ENCODE results near the gene RGS14. TPM values are rescaled to one million over a fixed set of nuclear protein-coding genes. Genes with fewer than 3 reads are reported as not detected.

Gene RGS14
- total RNA-seq, 1 experiment from 2014 or later: 9.4 TPM

GRCh38 chr5:177351392-177352329 is 6.1 kb upstream of the RGS14 start, which contains the start of gene LMAN2 (continued):
- peak; percentile 63 for TF ChIP-seq ZBTB33 (IDR thresholded peaks at IDR 0.05; ENCODE audit: extremely low read depth, insufficient replicate concordance, low read length)

GRCh38 chr5:177353093-177353492 is 4.6 kb upstream of the RGS14 start:
- Histone ChIP-seq H3K27me3 (ENCODE audit: insufficient read depth, low read length) (no peaks in the 10 kb centered on the region), H3K79me2 (ENCODE audit: insufficient read depth, low read length) (peaks cover 33% of the 10 kb centered on the region), H3K27ac (ENCODE audit: low read depth, low read length) (no peak overlapping the region), H4K20me1 (ENCODE audit: insufficient read depth) (no peaks in the 10 kb centered on the region), H3K9me3 (ENCODE audit: control insufficient read depth in 1 of 2, insufficient read depth in 1 of 2, low read depth in 1 of 2, low read length in 2 of 2) (peaks cover 0 to 4% of the 10 kb centered on the region in 2 experiments; a peak in 1 of 4 replicates), H3K4me1 (ENCODE audit: control insufficient read depth in 1 of 2, insufficient read depth in 2 of 2, low read length in 2 of 2) (peaks cover 14 to 20% of the 10 kb centered on the region in 2 experiments), H2AFZ (ENCODE audit: low read depth, low read length, poor library complexity, severe bottlenecking) (no peak overlapping the region), H3K4me3 (replicated peaks in 1 of 2; ENCODE audit: low read depth in 1 of 2, low read length in 2 of 2) (no peak overlapping the region), H3K4me2 (ENCODE audit: low read length) (no peak overlapping the region), H3K9ac (ENCODE audit: low read length) (no peak overlapping the region), H3K36me3 (ENCODE audit: control insufficient read depth in 1 of 2, insufficient read depth in 2 of 2, low read length in 2 of 2) (peaks cover 0 to 4% of the 10 kb centered on the region in 2 experiments; a peak in 1 of 4 replicates), H3K9me2 (ENCODE audit: insufficient read depth) (no peaks in the 10 kb centered on the region)
- POLR2A ChIA-PET: interaction anchor here (0.6 to 0.7 kb wide), 3 partner anchors 159 to 581 kb away, joined by 3 to 4 read pairs (median 3); no protein-coding TSS in a partner anchor
- intact Hi-C loops (cut with micrococcal nuclease): no loop called here
- CTCF ChIA-PET: interaction anchor here (2.3 kb wide), 1 partner anchor 43 kb away, joined by 9 read pairs; no protein-coding TSS in a partner anchor
- ATAC-seq: no peak
- DNase-seq (ENCODE audit: low read depth, low spot score): no peak
- BruUV-seq (replicated peaks): no TSS peak
- RAD21 ChIA-PET (ENCODE audit: low non-redundant PET in 1 of 2, low total read pairs in 2 of 2, uncharacterized antibody in 2 of 2, unreplicated experiment in 2 of 2): no interaction called here
- TF ChIP-seq ATF3 (IDR thresholded peaks at IDR 0.05): no peak
- TF ChIP-seq ZFX (IDR thresholded peaks at IDR 0.05): no peak
- no peak for TF ChIP-seq ZBTB33 (IDR thresholded peaks at IDR 0.05; ENCODE audit: extremely low read depth, insufficient replicate concordance, low read length)
- no peak for TF ChIP-seq SP1 (IDR thresholded peaks at IDR 0.05; ENCODE audit: low read depth)
- TF ChIP-seq SRF (IDR thresholded peaks at IDR 0.05; ENCODE audit: low read depth): no peak
- no peak for TF ChIP-seq EGR1 (IDR thresholded peaks at IDR 0.05; ENCODE audit: low read depth)
- no peak for TF ChIP-seq EZH2 (IDR thresholded peaks at IDR 0.05)
- no peak for TF ChIP-seq FOSL1 (IDR thresholded peaks at IDR 0.05; ENCODE audit: low read depth)
- TF ChIP-seq REST (IDR thresholded peaks at IDR 0.05; ENCODE audit: low read depth): no peak
- TF ChIP-seq MAX (IDR thresholded peaks at IDR 0.05): no peak
- TF ChIP-seq CBX3 (IDR thresholded peaks at IDR 0.05; ENCODE audit: low read depth): no peak
- no peak for TF ChIP-seq YY1 (IDR thresholded peaks at IDR 0.05; ENCODE audit: extremely low read depth, insufficient replicate concordance, low read depth, low read length)
- TF ChIP-seq ELF1 (IDR thresholded peaks at IDR 0.05; ENCODE audit: borderline replicate concordance, low read depth): no peak
- TF ChIP-seq POLR2A (IDR thresholded peaks at IDR 0.05; ENCODE audit: borderline replicate concordance, extremely low read depth, insufficient read depth, insufficient read length): no peak
- TF ChIP-seq TCF7L2 (IDR thresholded peaks at IDR 0.05; ENCODE audit: borderline replicate concordance, extremely low read depth, insufficient read depth, insufficient read length): no peak

All from HCT116 (cell line).